M059J (cell line): Measurements from ENCODE around the gene PET100. TPM values are rescaled to one million over a fixed set of nuclear protein-coding genes. Genes with fewer than 3 reads are reported as not detected.

Source experiments
- DNase-seq: peaks from one replicate; pipeline ENCODE4 v3.0.0-alpha.2; 2012; ENCODE audit warnings: low read depth
- total RNA-seq: library from RNA; depleted of rRNA; stranded (reverse); fragments of >200 nt; shearing (Covaris generic); gene quantifications from 2 replicates; pipeline ENCODE4 v1.2.3, GENCODE V29; 2014

PET100 gene
- total RNA-seq, 1 experiment from 2014 or later, result 67.8 TPM

DNA sequence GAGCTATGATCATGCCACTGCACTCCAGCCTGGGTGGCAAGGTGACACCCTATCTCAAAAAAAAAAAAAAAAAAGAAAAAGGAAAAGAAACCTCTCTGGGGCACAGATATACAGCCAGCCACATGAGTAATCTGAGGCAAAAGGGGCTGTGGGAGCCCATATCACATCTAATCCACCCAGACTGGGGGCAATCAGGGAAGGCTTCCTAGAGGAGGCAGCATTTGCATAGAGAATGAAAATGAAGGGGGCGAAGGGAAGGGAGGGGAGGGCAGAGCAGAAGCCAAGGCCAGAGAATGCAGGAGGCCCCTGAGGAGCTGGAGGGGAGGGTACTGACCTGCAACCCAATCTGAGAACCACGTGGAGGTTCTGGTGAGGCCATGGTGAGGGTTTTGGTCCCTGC lies 20.6 kb downstream of the PET100 start:
- no peak for DNase-seq

- DNase-seq, result peak; percentile 71
Measured at GRCh38 chr19:7652061-7652641, 22.6 kb downstream of the PET100 start.

GRCh38 chr19:7654401-7654800 lies 24.8 kb downstream of the PET100 start:
- peak; percentile 64 for DNase-seq

- DNase-seq, result no peak
Measured at GRCh38 chr19:7655581-7655980, 26.0 kb downstream of the PET100 start.

DNA sequence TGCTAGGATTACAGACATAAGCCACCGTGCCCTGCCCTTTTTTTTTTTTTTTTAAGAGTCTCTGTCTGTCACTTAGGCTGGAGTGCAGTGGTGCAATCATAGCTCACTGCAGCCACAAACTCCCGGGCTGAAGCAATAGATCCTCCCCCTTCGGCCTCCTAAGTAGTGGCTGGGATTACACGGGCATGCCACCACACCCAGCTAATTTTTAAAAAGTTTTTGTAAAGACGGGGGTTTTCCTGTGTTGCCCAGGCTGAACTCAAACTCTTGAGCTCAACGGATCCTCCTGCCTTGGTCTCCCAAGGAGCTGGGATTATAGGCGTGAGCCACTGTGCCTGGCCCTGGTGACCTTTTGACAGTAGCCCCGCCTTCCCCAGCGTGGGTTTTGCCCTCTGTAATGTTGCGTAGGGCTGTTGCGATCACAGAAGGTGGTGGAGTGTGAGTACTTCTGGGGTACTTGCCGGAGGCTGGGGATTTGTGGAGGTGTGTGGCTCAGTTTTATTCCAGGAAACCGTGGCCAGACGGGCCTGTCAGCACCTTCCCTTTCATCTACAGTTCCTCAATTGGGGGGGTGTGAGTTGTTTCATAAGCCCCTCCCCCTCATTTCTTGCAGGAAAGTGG lies 27.6 kb downstream of the PET100 start:
- no peak for DNase-seq

DNA sequence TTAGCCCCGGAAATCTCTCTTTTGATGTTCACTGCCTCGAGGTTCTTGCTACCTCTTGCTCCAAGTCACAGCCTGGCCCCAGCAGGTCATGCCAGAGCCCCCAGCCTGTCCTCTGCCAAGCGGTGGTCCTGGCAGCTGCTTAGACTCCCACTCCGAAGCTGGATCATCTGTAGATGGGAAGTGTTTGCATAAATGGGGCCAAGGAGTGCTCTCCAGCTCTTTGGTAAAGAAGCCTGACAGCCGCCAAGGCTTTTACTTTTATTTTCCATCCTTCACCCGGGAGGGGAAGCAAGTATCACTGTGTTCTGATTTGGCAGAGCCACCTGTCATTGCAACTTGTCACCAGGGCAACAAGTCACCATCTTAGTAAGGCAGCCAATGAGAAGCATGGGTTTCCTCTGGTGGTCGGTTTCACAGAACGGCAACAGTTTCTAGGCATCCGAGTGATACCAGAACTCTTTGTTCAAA lies 28.7 kb downstream of the PET100 start:
- peak; percentile 20 for DNase-seq

- DNase-seq, result no peak
Measured at GRCh38 chr19:7661744-7662538, 32.3 kb downstream of the PET100 start.

DNA sequence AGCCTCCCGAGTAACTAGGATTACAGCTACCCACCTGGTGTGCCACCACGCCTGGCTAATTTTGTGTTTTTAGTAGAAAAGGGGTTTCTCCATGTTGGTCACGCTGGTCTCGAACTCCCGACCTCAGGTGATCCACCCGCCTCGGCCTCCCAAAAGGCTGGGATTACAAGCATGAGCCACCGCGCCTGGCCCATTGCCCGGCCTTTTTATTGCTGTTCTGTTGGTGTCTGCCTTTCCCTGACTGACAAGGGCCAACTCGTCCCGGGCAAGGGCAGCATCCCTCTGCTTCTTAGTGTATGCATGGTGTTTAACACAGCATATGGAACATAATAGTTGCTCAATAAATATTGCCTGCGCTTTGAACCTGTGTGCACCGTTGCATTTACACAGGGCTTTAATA lies 33.1 kb downstream of the PET100 start:
- no peak for DNase-seq

GRCh38 chr19:7663706-7664105 lies 34.1 kb downstream of the PET100 start:
- no peak for DNase-seq

GRCh38 chr19:7665076-7665475 lies 35.5 kb downstream of the PET100 start:
- no peak for DNase-seq

DNA sequence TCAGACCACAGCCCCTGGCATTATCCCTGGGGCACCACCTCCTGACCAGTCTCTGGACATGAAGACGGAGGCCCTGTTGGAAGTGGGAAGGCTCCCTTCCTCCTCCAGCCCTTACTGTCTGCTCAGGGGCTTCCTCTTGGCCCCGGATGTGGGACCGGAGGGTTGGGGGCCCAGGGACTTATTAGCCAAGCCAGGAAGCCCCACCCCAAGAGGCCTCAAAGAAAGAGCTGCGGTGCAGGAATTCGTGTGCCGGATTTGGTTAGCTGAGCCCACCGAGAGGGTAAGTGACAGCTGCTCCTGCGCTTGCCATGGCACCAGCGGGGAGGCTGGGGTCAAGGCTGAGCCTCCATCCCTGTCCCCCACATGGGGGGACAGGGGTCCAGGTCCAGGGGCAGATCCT lies 39.2 kb downstream of the PET100 start, which contains the start of gene RETN:
Gene RETN (plus strand): TSS at position 208 of the 400 bp plus-strand sequence. CDS start 278 bp downstream, outside the sequence.
- DNase-seq, result no peak

- no peak for DNase-seq
Measured at GRCh38 chr19:7669641-7670040, 40.0 kb downstream of the PET100 start.

DNA sequence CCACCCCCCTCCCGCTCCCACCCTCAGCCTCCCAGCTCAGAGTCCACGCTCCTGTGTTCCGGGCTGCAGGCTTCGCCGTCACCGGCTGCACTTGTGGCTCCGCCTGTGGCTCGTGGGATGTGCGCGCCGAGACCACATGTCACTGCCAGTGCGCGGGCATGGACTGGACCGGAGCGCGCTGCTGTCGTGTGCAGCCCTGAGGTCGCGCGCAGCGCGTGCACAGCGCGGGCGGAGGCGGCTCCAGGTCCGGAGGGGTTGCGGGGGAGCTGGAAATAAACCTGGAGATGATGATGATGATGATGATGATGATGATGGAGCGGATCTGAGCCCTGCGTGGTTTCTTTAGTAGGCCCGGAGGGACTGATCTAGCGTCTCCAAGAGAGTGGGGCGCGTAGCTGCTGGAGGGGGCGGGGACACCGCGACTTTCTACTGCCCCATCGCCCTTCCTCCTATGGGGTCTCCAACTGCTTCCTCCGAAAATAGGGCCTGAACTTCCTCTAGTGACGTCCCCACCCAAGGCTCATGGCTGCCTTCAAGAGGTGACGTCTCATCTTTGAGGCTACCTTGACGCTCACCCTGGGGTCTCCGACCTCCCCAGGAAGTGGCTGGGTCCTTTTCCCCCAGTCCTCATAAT lies 40.7 kb downstream of the PET100 start:
- no peak for DNase-seq

GRCh38 chr19:7670790-7671189 lies 41.2 kb downstream of the PET100 start:
- no peak for DNase-seq

DNA sequence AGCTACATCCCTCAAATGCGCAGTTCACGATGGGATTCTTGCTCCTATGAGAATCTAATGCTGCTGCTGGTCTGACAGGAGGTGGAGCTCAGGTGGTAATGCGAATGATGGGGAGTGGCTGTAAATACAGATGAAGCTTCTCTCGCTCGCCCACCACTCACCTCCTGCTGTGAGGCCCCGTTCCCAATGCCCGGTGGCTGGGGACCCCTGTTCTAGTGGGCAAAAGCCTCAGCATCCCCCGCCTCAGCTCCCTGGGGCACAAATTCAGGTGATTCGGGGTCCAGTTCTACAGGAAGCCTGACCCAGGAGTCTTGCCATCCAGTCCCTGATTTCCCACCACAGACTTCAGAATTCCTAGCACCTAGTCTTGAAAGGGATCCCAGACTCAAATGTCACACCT lies 42.9 kb downstream of the PET100 start:
- DNase-seq, result no peak

DNA sequence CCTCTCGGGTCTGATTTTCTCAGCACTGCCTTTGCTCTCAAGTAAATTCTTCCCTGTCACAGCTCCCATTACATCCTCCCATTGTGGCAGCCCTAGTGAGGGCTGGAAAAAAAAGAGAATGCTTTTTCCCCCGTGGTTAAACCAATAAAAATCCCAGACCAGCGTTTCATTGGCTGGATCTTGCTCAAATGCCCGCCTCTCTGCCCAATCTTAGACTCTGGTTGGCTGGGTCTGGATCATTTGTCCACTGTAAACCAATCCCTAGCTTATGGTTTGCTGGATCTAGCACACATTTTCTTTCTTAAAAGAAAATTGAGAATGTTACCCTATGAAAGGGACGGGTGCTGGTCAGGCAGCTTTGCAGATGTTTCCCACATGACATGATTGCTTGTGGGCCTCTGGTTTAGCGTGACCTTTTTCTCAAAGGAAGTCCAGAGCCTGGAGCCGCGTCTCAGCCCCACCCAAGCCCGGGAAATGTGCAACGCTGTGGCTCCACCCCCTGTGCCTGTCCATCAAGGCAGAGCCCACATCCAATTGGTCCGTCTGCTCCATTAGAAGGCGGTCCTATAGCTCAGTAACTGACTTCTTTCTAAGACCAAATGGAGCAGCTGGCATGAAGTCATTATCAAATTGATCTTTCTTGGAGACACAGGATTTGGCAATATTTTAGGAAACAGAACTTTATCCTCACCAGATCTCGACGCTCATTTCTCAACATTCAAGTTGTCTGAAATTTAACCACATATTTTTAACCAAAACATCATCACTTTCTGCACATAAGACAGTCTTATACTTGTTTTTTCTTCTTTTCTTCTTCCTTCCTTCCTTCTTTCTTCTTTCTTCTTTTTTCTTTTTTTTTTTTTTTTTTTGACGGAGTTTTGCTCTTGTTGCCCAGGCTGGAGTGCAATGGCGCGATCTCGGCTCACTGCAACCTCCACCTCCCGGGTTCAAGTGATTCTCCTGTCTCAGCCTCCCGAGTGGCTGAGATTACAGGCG lies 44.7 kb downstream of the PET100 start:
- peak; percentile 40 for DNase-seq

DNA sequence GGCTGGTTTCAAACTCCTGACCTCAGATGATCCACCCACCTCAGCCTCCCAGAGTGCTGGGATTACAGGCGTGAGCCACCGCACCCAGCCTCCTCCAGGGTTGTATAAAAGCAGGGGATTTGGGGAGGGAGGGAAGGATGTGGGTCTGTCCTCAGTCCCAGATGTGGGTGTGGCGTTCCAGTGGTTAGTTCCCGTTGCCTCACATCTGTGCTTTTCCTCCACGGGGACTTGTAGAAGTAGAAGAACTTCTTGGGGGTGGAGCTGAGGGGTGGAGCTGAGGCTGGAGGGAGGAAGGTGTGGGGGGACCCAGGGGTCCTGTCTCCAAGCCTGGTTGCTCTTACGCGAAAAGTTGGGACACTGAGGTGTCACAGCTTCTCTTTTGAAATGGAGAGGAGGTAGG lies 46.8 kb downstream of the PET100 start:
- DNase-seq, result no peak

GRCh38 chr19:7676854-7677253 lies 47.3 kb downstream of the PET100 start, which contains the start of gene MCEMP1:
Gene MCEMP1, plus strand, starts transcription at chr19:7677090. Its CDS starts 31 bp downstream, at chr19:7677121.
- no peak for DNase-seq

- no peak for DNase-seq
Measured at GRCh38 chr19:7677669-7678311, 48.2 kb downstream of the PET100 start.

DNA sequence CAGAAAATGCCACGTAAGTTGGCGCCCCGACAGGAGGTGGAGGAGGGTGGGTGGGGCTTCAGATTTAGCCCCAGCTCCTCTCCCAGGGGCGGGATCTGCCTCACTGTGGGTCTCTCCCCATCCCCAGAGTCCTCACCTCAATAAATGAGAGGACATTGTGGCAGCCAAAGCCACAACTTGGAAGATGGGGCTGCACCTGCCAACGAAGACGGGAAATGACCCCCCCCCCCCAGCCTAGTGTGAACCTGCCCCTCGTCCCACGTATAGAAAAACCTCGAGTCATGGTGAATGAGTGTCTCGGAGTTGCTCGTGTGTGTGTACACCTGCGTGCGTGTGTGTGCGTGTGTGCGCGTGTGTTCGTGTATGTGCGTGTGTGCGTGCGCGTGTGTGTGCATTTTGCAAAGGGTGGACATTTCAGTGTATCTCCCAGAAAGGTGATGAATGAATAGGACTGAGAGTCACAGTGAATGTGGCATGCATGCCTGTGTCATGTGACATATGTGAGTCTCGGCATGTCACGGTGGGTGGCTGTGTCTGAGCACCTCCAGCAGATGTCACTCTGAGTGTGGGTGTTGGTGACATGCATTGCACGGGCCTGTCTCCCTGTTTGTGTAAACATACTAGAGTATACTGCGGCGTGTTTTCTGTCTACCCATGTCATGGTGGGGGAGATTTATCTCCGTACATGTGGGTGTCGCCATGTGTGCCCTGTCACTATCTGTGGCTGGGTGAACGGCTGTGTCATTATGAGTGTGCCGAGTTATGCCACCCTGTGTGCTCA lies 49.6 kb downstream of the PET100 start:
- peak; percentile 18 for DNase-seq
